Measurements from ENCODE around the gene SPATA16. TPM values are rescaled to one million over a fixed set of nuclear protein-coding genes. Genes with fewer than 3 reads are reported as not detected.

Gene SPATA16
- polyA plus RNA-seq, 1 donor from 2014 or later, result not detected

DNA sequence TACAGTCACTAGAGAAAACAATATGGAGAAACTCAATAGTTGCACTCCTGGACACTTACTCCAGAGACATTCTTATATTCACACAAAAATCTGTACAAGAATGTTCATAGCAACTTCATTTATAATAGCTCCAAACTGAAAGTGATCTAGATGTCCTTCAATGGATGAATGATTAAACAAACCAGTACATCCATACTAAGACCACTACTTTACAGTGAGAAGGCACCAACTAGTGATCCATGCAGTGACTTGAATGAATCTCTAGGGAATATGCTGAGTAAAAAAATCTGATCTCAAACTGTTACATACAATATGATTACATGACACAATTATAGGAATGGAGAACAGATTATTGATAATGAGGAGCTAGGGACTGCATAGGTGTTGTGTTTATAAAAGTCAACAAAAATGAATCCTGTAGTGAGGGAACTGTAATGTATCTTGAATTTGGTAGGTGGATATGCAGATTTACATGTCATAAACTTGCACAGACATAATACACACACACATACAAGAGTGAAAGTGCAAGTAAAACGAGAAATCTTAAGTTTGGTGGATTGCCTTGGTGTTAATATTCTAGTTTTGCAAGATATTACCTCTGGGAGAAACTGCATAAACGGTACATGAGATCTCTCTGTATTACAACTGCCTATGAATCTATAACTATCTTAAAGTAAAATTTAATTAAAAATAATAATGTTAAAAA is 85.7 kb downstream of the SPATA16 start:
- Histone ChIP-seq H3K9ac (ENCODE audit: low read length) (no peak overlapping the region), H4K20me1 (ENCODE audit: insufficient read depth) (no peaks in the 10 kb centered on the region), H3K27me3 (ENCODE audit: insufficient read depth, low read depth, low read length) (no peaks in the 10 kb centered on the region), H3K36me3 (ENCODE audit: insufficient read depth, low read length) (no peaks in the 10 kb centered on the region), H3K27ac (ENCODE audit: low read length) (no peak overlapping the region), H3K4me3 (ENCODE audit: low read length) (no peak overlapping the region), H3K9me2 (ENCODE audit: insufficient read depth, low read length) (no peaks in the 10 kb centered on the region), H3K9me3 (ENCODE audit: low read length) (no peaks in the 10 kb centered on the region), H3F3A (ENCODE audit: insufficient read depth, low read length, poor library complexity, severe bottlenecking) (no peaks in the 10 kb centered on the region), H2AFZ (ENCODE audit: low read depth, low read length) (no peak overlapping the region), H3K4me2 (ENCODE audit: low read length) (no peak overlapping the region), H3K79me2 (replicated peaks; ENCODE audit: insufficient read depth, low read length) (no peaks in the 10 kb centered on the region)
- TF ChIP-seq EP300 (conservative IDR thresholded peaks at IDR 0.05; ENCODE audit: poor library complexity, severe bottlenecking) (no peak), RAD21 (conservative IDR thresholded peaks at IDR 0.05) (no peak), TAF1 (IDR thresholded peaks at IDR 0.05; ENCODE audit: low read depth) (no peak), EZH2 (IDR thresholded peaks at IDR 0.05; ENCODE audit: borderline replicate concordance, insufficient read depth, low read length, poor library complexity, severe bottlenecking) (no peak), MXI1 (conservative IDR thresholded peaks at IDR 0.05; ENCODE audit: poor library complexity, severe bottlenecking) (no peak), SMC3 (conservative IDR thresholded peaks at IDR 0.05; ENCODE audit: poor library complexity) (no peak), POLR2AphosphoS5 (IDR thresholded peaks at IDR 0.05) (no peak)
- TF ChIP-seq, protein P1, sequence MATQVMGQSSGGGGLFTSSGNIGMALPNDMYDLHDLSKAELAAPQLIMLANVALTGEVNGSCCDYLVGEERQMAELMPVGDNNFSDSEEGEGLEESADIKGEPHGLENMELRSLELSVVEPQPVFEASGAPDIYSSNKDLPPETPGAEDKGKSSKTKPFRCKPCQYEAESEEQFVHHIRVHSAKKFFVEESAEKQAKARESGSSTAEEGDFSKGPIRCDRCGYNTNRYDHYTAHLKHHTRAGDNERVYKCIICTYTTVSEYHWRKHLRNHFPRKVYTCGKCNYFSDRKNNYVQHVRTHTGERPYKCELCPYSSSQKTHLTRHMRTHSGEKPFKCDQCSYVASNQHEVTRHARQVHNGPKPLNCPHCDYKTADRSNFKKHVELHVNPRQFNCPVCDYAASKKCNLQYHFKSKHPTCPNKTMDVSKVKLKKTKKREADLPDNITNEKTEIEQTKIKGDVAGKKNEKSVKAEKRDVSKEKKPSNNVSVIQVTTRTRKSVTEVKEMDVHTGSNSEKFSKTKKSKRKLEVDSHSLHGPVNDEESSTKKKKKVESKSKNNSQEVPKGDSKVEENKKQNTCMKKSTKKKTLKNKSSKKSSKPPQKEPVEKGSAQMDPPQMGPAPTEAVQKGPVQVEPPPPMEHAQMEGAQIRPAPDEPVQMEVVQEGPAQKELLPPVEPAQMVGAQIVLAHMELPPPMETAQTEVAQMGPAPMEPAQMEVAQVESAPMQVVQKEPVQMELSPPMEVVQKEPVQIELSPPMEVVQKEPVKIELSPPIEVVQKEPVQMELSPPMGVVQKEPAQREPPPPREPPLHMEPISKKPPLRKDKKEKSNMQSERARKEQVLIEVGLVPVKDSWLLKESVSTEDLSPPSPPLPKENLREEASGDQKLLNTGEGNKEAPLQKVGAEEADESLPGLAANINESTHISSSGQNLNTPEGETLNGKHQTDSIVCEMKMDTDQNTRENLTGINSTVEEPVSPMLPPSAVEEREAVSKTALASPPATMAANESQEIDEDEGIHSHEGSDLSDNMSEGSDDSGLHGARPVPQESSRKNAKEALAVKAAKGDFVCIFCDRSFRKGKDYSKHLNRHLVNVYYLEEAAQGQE (IDR thresholded peaks at IDR 0.05; ENCODE audit: borderline replicate concordance), result no peak
- TF ChIP-seq, protein P2, sequence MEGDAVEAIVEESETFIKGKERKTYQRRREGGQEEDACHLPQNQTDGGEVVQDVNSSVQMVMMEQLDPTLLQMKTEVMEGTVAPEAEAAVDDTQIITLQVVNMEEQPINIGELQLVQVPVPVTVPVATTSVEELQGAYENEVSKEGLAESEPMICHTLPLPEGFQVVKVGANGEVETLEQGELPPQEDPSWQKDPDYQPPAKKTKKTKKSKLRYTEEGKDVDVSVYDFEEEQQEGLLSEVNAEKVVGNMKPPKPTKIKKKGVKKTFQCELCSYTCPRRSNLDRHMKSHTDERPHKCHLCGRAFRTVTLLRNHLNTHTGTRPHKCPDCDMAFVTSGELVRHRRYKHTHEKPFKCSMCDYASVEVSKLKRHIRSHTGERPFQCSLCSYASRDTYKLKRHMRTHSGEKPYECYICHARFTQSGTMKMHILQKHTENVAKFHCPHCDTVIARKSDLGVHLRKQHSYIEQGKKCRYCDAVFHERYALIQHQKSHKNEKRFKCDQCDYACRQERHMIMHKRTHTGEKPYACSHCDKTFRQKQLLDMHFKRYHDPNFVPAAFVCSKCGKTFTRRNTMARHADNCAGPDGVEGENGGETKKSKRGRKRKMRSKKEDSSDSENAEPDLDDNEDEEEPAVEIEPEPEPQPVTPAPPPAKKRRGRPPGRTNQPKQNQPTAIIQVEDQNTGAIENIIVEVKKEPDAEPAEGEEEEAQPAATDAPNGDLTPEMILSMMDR (IDR thresholded peaks at IDR 0.05; ENCODE audit: poor library complexity, severe bottlenecking), result no peak

DNA sequence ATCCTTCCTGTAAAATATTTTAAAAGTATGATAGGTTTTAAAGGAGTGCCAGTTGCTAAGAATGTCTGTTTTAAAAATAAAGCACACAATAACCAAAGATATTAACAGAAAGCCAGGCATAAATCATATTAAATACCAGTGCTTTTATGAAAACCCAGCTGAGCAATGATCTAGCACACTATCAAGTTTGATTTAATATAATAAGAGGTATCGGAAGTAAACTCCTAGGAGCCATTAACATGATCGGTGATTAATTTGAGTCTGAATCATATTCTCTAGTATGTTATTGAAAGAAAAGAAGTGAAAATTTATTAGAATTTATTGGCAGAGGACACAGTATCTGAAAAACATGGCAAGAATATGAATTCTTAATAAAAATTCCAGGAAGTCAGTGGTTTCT is 91.7 kb downstream of the SPATA16 start:
- no peaks in the 10 kb centered on the region for H3F3A ChIP-seq (ENCODE audit: insufficient read depth, low read length, poor library complexity, severe bottlenecking)
- no peak overlapping the region for H3K4me3 ChIP-seq (ENCODE audit: low read length)
- H4K20me1 ChIP-seq (ENCODE audit: insufficient read depth), result no peaks in the 10 kb centered on the region
- no peaks in the 10 kb centered on the region for H3K9me2 ChIP-seq (ENCODE audit: insufficient read depth, low read length)
- H3K4me2 ChIP-seq (ENCODE audit: low read length), result no peak overlapping the region
- no peak overlapping the region for H2AFZ ChIP-seq (ENCODE audit: low read depth, low read length)
- H3K9me3 ChIP-seq (ENCODE audit: low read length), result no peaks in the 10 kb centered on the region
- no peaks in the 10 kb centered on the region for H3K27me3 ChIP-seq (ENCODE audit: insufficient read depth, low read depth, low read length)
- H3K27ac ChIP-seq (ENCODE audit: low read length), result no peak overlapping the region
- no peaks in the 10 kb centered on the region for H3K36me3 ChIP-seq (ENCODE audit: insufficient read depth, low read length)
- TF ChIP-seq TAF1 (IDR thresholded peaks at IDR 0.05; ENCODE audit: low read depth) (no peak), EP300 (conservative IDR thresholded peaks at IDR 0.05; ENCODE audit: poor library complexity, severe bottlenecking) (no peak), EZH2 (IDR thresholded peaks at IDR 0.05; ENCODE audit: borderline replicate concordance, insufficient read depth, low read length, poor library complexity, severe bottlenecking) (no peak), POLR2AphosphoS5 (IDR thresholded peaks at IDR 0.05) (no peak)
- TF ChIP-seq, protein P1 (IDR thresholded peaks at IDR 0.05; ENCODE audit: borderline replicate concordance), result no peak
- no peaks in the 10 kb centered on the region for H3K79me2 ChIP-seq (replicated peaks; ENCODE audit: insufficient read depth, low read length)
- H3K9ac ChIP-seq (ENCODE audit: low read length), result no peak overlapping the region

Data from neural cell (in vitro differentiated cells).